Measurements from ENCODE around the gene SLC25A1. TPM values are rescaled to one million over a fixed set of nuclear protein-coding genes. Genes with fewer than 3 reads are reported as not detected.
"Not testable (repeated sequence)": the region's sequence is repeated elsewhere in the genome, so short reads cannot be mapped to it uniquely, and the experiment has no call there.

The SLC25A1 gene
- total RNA-seq, 1 donor from 2014 or later = 63.0 TPM

DNA sequence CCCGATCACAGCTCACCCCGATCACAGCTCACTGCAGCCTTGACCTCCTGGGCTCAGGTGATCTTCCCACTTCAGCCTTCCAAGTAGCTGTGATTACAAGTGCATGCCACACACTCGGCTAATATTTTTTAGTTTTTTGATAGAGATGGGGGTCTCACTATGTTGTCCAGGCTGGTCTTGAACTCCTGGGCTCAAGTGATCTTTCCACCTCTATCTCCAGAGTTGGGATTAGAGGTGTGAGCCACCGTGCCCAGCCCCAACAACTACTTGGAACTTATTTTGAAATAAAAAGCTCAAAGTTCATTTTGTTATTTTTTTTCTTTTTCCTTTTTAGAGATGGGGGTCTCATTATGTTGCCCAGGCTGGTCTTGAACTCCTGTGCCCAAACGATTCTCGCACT is 27.8 kb upstream of the SLC25A1 start:
- no peaks in the 10 kb centered on the region for H3K36me3 ChIP-seq
- DNase-seq (peak; percentile 6), ATAC-seq (no peak)
- no peak overlapping the region for H3K4me3 ChIP-seq
- intact Hi-C loops (cut with DNase I) = no loop called here
- no peak overlapping the region for H3K27ac ChIP-seq
- H3K4me1 ChIP-seq = no peaks in the 10 kb centered on the region
- H3K27me3 ChIP-seq = no peaks in the 10 kb centered on the region
- no peaks in the 10 kb centered on the region for H3K9me3 ChIP-seq
- TF ChIP-seq, protein P1, sequence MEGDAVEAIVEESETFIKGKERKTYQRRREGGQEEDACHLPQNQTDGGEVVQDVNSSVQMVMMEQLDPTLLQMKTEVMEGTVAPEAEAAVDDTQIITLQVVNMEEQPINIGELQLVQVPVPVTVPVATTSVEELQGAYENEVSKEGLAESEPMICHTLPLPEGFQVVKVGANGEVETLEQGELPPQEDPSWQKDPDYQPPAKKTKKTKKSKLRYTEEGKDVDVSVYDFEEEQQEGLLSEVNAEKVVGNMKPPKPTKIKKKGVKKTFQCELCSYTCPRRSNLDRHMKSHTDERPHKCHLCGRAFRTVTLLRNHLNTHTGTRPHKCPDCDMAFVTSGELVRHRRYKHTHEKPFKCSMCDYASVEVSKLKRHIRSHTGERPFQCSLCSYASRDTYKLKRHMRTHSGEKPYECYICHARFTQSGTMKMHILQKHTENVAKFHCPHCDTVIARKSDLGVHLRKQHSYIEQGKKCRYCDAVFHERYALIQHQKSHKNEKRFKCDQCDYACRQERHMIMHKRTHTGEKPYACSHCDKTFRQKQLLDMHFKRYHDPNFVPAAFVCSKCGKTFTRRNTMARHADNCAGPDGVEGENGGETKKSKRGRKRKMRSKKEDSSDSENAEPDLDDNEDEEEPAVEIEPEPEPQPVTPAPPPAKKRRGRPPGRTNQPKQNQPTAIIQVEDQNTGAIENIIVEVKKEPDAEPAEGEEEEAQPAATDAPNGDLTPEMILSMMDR (IDR thresholded peaks at IDR 0.05) = no peak

DNA sequence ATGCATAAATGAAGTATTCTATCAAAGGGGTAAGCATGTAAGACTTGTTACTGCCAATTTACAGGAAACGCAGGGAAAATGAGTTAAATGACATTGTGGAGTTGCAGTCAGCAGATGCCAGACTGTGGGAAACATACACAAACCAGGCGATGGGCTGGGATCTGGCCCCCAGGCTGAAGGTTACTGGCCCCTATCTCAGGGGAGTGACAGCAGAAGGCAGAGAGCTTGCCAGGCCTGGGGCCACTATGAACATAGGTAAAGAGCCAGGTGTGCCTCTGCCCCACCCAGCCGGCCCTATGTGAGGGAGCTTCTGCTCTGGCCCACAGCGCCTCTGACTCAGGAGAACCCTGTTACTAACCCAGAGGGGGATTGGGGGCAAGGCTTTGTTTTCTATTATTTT is 26.1 kb upstream of the SLC25A1 start:
- TF ChIP-seq, protein P1 (IDR thresholded peaks at IDR 0.05) = no peak
- Histone ChIP-seq H3K4me1 (no peaks in the 10 kb centered on the region), H3K36me3 (no peaks in the 10 kb centered on the region), H3K27me3 (no peaks in the 10 kb centered on the region), H3K9me3 (no peaks in the 10 kb centered on the region), H3K4me3 (no peak overlapping the region), H3K27ac (no peak overlapping the region)
- ATAC-seq (no peak), DNase-seq (peak; percentile 23)
- intact Hi-C loops (cut with DNase I) = no loop called here

DNA sequence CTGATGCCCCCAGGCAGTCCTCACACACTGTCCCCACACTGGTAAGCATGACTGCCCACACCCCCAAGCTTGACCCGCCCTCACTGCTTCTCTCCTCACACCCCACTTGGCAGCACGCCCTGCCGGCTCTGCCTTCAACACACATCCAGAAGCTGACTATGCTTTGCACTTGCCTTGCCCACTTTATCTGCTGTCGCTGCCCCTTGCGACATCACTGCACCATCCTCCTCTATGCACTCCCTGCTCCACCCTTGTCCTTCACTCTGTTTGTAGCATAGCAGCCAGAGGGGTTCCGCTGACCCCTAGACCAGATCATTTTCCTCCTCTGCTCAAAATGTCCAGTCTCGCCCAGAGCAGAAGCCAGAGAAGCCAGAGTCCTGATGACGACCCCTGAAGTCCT is 25.3 kb upstream of the SLC25A1 start:
- ATAC-seq (no peak), DNase-seq (no peak)
- intact Hi-C loops (cut with DNase I) = no loop called here

DNA sequence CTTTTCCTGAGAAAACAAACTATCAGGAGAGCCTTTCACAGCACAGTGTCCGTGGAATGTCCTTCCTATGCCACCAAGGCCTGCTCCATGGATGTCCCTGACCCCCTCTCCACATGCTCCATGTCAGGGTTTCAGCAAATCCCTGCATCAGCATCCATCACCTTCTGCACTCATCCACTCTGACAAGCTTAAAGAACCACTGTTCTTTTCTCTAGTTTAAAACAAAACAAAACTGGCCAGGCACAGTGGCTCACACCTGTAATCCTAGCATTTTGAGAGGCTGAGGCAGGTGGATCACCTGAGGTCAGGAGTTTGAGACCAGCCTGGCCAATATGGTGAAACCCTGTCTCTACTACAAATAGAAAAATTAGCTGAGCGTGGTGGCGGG is 24.3 kb upstream of the SLC25A1 start:
- intact Hi-C loops (cut with DNase I); DNase-seq; H3K27me3 ChIP-seq; H3K27ac ChIP-seq; H3K4me3 ChIP-seq; H3K4me1 ChIP-seq; H3K9me3 ChIP-seq; H3K36me3 ChIP-seq; ATAC-seq: not testable (repeated sequence)

More for the DNA sequence above, 25.3 kb upstream of the SLC25A1 start:
- no peak overlapping the region for H3K27ac ChIP-seq
- no peak overlapping the region for H3K4me3 ChIP-seq
- no peaks in the 10 kb centered on the region for H3K27me3 ChIP-seq
- H3K36me3 ChIP-seq = no peaks in the 10 kb centered on the region
- TF ChIP-seq, protein P1 (IDR thresholded peaks at IDR 0.05) = no peak
- no peaks in the 10 kb centered on the region for H3K9me3 ChIP-seq
- H3K4me1 ChIP-seq = no peaks in the 10 kb centered on the region

DNA sequence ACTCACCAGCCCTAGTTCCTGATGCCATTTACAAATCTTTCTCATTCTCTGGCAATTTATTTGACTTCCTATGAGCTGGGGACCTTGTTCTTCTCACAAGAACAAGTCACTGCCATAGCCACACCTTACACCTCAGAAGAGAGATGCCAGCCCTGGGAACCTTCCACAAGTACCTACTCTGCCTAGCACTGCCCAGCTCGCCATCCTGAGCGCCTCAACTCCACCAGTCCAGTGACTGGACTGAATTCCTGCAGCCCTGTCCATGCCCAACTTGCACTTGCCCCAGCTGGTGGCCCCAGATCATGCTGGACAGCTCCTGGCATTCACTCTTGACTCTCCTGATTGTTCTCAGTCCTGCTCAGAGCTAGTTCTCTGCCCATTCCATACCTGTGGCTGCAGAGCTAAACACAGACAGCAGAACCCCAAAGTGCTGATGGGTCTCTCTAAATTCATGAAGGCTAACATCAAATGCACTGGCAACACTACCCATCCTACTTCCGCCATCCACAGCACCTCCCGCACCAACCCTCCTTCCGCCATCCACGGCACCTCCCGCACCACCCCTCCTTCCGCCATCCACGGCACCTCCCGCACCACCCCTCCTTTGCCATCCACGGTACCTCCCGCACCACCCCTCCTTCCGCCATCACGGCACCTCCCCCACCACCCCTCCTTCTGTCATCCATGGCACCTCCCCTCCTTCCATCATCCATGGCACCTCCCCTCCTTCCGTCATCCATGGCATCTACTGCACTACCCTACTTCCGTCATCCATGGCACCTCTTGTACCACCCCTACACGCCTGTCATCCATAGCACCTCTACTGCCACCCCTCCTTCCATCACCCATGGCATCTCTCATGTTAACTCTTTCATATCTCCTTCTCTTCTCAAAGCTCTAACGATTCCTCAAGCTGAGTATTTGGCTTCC is 23.6 kb upstream of the SLC25A1 start:
- Histone ChIP-seq H3K4me3 (no peak overlapping the region), H3K36me3 (no peaks in the 10 kb centered on the region), H3K27me3 (no peaks in the 10 kb centered on the region), H3K9me3 (no peaks in the 10 kb centered on the region), H3K4me1 (no peaks in the 10 kb centered on the region), H3K27ac (no peak overlapping the region)
- ATAC-seq = peak; percentile 50
- TF ChIP-seq, protein P1 (IDR thresholded peaks at IDR 0.05) = no peak
- no peak for DNase-seq
- intact Hi-C loops (cut with DNase I) = no loop called here

DNA sequence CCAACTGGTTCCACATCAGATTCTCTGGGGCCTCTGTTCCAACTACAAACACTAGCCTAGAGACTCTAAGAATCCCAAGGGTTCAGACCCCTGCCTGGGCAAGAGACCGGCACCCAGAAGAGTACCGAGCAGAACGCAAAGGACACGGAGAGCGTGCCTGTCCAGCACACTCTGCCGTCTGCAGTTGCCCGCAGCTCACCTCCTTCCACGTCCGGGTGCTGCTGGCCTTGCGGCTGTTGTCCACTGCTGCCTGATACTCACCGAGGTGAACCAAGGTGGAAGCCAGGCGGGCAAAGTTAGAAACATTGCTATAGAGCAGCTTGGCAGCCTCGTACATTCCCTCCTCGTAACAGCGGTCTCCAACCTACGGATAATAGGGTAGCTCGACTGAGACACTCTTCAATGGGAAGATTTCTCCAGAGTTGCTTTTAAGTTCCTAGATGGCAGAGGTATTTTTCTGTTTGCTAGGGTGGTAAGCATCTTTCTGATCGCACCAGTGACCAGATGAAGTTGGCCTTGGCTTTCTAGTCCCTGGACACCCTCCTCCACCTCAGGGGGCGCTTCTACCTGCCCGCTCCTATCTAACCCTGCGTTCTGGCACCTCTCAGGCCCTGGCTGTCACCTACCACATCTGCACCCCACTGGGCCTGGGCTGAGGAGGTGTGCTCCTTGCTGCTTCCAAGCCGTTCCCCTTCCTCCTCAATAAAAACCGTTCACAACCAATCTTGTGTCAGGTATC is 22.8 kb upstream of the SLC25A1 start:
- TF ChIP-seq, protein P1 (IDR thresholded peaks at IDR 0.05) = no peak
- Histone ChIP-seq H3K36me3 (no peaks in the 10 kb centered on the region), H3K4me3 (no peak overlapping the region), H3K9me3 (no peaks in the 10 kb centered on the region), H3K27ac (no peak overlapping the region), H3K4me1 (no peaks in the 10 kb centered on the region), H3K27me3 (no peaks in the 10 kb centered on the region)
- ATAC-seq = no peak
- intact Hi-C loops (cut with DNase I) = no loop called here
- no peak for DNase-seq
